ENCODE data around the gene SLC5A6.

Gene SLC5A6

GRCh38 chr2:27211943-27212625 lies at the start of gene SLC5A6, which contains the start of gene ATRAID:
SLC5A6 (minus strand) TSS chr2:27212268; CDS start chr2:27207650, 4,618 bp downstream.
ATRAID (plus strand) TSS chr2:27212041; CDS start chr2:27212369, 328 bp downstream.
- peak; percentile 71 to 75 for DNase-seq (ENCODE audit: low read depth in 2 of 2)

GRCh38 chr2:27261241-27261925 lies 49.3 kb upstream of the SLC5A6 start:
- DNase-seq (ENCODE audit: low read depth in 2 of 2) = no peak

- no peak for DNase-seq (ENCODE audit: low read depth in 2 of 2)
Measured at GRCh38 chr2:27258051-27258450, 46.0 kb upstream of the SLC5A6 start.

GRCh38 chr2:27256855-27257454 lies 44.9 kb upstream of the SLC5A6 start:
- no peak for DNase-seq (ENCODE audit: low read depth in 2 of 2)

- no peak for DNase-seq (ENCODE audit: low read depth in 2 of 2)
Measured at GRCh38 chr2:27255660-27256059, 43.6 kb upstream of the SLC5A6 start.

- DNase-seq (ENCODE audit: low read depth in 2 of 2) = no peak
Measured at GRCh38 chr2:27255187-27255586, 43.1 kb upstream of the SLC5A6 start.

GRCh38 chr2:27251766-27252165 lies 39.7 kb upstream of the SLC5A6 start:
- DNase-seq (ENCODE audit: low read depth in 2 of 2) = no peak

GRCh38 chr2:27250652-27251379 lies 38.7 kb upstream of the SLC5A6 start:
- DNase-seq (ENCODE audit: low read depth in 2 of 2) = no peak

- peak in 1 of 2 donors; percentile 16 for DNase-seq (ENCODE audit: low read depth in 2 of 2)
Measured at GRCh38 chr2:27249891-27250651, 38.0 kb upstream of the SLC5A6 start.

- no peak for DNase-seq (ENCODE audit: low read depth in 2 of 2)
Measured at GRCh38 chr2:27249159-27249890, 37.3 kb upstream of the SLC5A6 start.

GRCh38 chr2:27247893-27248292 lies 35.8 kb upstream of the SLC5A6 start:
- DNase-seq (ENCODE audit: low read depth in 2 of 2) = no peak

- no peak for DNase-seq (ENCODE audit: low read depth in 2 of 2)
Measured at GRCh38 chr2:27245626-27246025, 33.6 kb upstream of the SLC5A6 start.

GRCh38 chr2:27245116-27245515 lies 33.0 kb upstream of the SLC5A6 start:
- DNase-seq (ENCODE audit: low read depth in 2 of 2) = no peak

GRCh38 chr2:27243391-27244130 lies 31.5 kb upstream of the SLC5A6 start:
- no peak for DNase-seq (ENCODE audit: low read depth in 2 of 2)

- no peak for DNase-seq (ENCODE audit: low read depth in 2 of 2)
Measured at GRCh38 chr2:27242614-27242951, 30.5 kb upstream of the SLC5A6 start.

GRCh38 chr2:27241761-27242613 lies 29.9 kb upstream of the SLC5A6 start:
- DNase-seq (ENCODE audit: low read depth in 2 of 2) = no peak

GRCh38 chr2:27240406-27240805 lies 28.3 kb upstream of the SLC5A6 start:
- DNase-seq (ENCODE audit: low read depth in 2 of 2) = no peak

GRCh38 chr2:27238976-27239375 lies 26.9 kb upstream of the SLC5A6 start:
- DNase-seq (ENCODE audit: low read depth in 2 of 2) = no peak

GRCh38 chr2:27237341-27237945 lies 25.4 kb upstream of the SLC5A6 start:
- no peak for DNase-seq (ENCODE audit: low read depth in 2 of 2)
